GM18951 (cell line): ENCODE measurements around the gene NME3.
A peak's percentile ranks its signal among the peaks of the same experiment; 100 is the strongest.

Experiments
- POLR2A ChIP-seq: IDR thresholded peaks from 4 replicates; pipeline ENCODE4 v1.6.1; 2011; ENCODE audit warnings: mild to moderate bottlenecking; ENCODE audit not compliant: insufficient read length, insufficient read depth; ENCODE audit errors: extremely low read depth
- in situ Hi-C: fragments of 300-500 bp; cut with MboI; formaldehyde crosslinking; loops from one replicate; pipeline ENCODE4 v1.12.0; 2022; ENCODE audit warnings: low sequenced_read_pairs, mixed read lengths, inconsistent platforms; ENCODE audit not compliant: unreplicated experiment

Gene NME3

GRCh38 chr16:1772908-1773702 is 1.8 kb upstream of the NME3 start, which contains the start of gene MRPS34:
Gene MRPS34 (minus strand): TSS chr16:1773134. CDS start chr16:1773119, 15 bp downstream.
- in situ Hi-C loops, result no loop called here
- peak; percentile 89 for TF ChIP-seq POLR2A

GRCh38 chr16:1772362-1772907 is 1.1 kb upstream of the NME3 start, which contains the start of gene EME2:
Gene EME2 (plus strand): TSS chr16:1772810. CDS start chr16:1773228, 418 bp downstream.
- no peak for TF ChIP-seq POLR2A
- in situ Hi-C loops, result no loop called here

- TF ChIP-seq POLR2A, result no peak
- in situ Hi-C loops, result no loop called here
These were observed 570 bp upstream of the NME3 start for GRCh38 chr16:1771864-1772361.

GRCh38 chr16:1770328-1771187 is 785 bp downstream of the NME3 start:
- in situ Hi-C loops, result no loop called here
- TF ChIP-seq POLR2A, result peak; percentile 23

- TF ChIP-seq POLR2A, result no peak
- in situ Hi-C loops, result no loop called here
These were observed 1.7 kb downstream of the NME3 start for GRCh38 chr16:1769402-1770300.

GRCh38 chr16:1768767-1769401 is 2.5 kb downstream of the NME3 start:
- TF ChIP-seq POLR2A, result peak; percentile 21
- in situ Hi-C loops, result no loop called here

GRCh38 chr16:1768061-1768766 is 3.1 kb downstream of the NME3 start:
- no peak for TF ChIP-seq POLR2A
- in situ Hi-C loops, result no loop called here

GRCh38 chr16:1767116-1767994 is 4.0 kb downstream of the NME3 start:
- no peak for TF ChIP-seq POLR2A
- in situ Hi-C loops, result no loop called here

GRCh38 chr16:1766701-1767100 is 4.6 kb downstream of the NME3 start:
- TF ChIP-seq POLR2A, result no peak
- in situ Hi-C loops, result no loop called here

- TF ChIP-seq POLR2A, result no peak
- in situ Hi-C loops, result no loop called here
These were observed 5.1 kb downstream of the NME3 start for GRCh38 chr16:1766231-1766630.
